D341Med (cell line): ENCODE results near the gene EPN2.

Source experiments
- DNase-seq: peaks from one replicate; pipeline ENCODE4 v3.0.0; 2012; ENCODE audit warnings: low spot score

The EPN2 gene

GRCh38 chr17:19311421-19312215 is 74.5 kb downstream of the EPN2 start:
- no peak for DNase-seq

GRCh38 chr17:19312406-19312805 is 75.2 kb downstream of the EPN2 start:
- no peak for DNase-seq

- no peak for DNase-seq
These were observed 76.0 kb downstream of the EPN2 start for GRCh38 chr17:19313066-19313745.

- DNase-seq: no peak
These were observed 76.8 kb downstream of the EPN2 start for GRCh38 chr17:19313746-19314651.

DNA sequence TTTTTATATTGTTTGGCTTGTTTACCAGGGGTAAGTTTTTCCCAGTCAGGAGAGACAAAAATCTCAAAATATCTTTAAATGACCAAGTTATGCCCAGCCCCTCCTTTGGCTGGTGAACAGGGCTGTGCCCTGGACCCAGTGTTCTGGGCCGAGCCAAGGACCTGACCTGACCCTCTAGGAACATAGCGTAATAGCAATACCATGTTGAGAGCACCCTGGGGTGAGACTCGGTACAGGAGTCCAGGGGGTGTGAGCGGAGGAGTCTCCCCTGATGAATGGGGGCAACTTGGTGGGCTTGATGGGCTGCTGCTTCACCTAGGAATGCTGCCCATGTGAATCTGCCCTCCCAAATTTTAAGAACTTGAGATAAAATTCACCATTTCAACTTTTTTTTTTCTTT is 77.9 kb downstream of the EPN2 start:
- DNase-seq: no peak

DNA sequence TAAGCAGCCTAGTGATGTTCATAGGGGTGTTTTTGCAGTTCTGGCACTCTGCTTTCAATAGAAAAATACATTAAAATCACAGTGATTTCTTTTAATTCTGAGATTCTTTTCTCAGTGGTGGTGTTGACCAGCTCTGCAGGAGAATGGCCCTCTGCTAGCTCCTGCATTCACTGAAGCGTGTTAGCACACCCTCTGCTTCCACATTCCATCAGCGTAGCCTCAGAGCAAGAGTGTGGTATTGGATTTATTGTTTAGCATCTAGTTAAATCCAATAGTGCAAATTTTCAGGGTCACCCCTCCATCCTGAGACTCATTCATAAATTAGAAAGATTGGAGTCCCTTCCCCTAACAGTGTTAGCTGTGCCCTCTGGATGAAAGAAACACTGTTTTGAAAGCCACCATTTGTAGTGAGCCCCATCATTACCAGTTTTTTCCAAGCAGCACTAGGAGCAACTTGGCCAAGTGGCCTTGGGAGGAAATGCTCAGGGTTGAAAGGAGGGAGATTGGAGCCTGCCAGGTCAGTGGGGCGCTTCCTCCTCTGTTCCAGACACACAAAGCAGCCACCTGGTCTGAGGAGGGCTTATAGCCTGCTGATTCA is 79.7 kb downstream of the EPN2 start:
- no peak for DNase-seq

- DNase-seq: no peak
These were observed 80.4 kb downstream of the EPN2 start for GRCh38 chr17:19317359-19318095.

GRCh38 chr17:19318611-19319010 is 81.4 kb downstream of the EPN2 start:
- DNase-seq: no peak

- no peak for DNase-seq
These were observed 82.8 kb downstream of the EPN2 start for GRCh38 chr17:19319771-19320505.

DNA sequence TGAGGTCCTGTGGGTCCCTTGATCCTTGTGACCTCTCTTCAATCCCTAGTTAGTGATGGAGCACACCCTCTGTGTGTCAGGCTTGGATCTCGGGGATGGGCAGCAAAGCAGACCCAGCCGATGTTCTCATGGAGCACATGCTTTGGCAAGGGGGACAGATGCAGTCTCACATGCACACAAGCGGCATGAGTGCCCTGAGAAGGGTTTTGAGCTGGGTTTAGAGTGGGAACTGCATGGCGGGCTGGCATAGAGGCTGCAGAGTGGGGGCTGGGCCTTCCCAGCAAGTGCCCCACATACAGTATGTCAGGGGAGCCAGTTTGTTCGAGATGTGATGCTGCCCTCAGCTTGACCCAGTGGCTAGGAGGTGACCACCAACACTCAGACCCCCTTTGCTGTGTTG is 83.7 kb downstream of the EPN2 start:
- no peak for DNase-seq

DNA sequence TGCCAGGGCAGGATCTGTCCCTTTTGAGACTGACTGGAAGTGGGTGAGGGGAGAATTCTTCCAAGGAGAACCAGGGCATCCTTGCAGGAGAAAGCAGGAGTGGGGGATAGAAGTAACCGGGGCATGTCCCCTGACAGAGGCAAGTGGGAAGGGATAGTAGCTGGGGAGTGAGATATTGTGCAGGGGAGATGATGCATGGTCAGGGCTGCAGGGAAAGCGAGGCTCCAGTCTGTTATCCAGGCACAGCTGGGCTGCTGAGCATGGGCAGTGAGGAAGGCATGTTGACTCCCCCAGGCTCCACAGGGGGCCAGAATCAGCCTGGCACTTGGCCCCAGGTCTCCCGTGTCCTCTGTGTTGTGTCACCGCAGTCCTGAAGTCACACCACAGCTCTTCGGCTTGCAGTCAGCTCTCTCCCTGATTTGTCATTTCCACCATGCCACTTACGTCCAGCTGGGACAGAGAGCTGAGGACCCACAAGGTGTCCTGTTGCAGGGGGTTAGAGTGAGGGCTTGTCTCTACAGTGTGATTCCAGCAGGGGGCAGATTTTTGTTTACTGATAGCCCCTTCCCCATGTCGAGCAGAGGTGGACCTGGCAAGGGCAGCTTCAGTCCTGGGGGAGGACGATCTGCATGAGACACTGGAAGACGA is 84.4 kb downstream of the EPN2 start:
- no peak for DNase-seq

- DNase-seq: no peak
These were observed 85.0 kb downstream of the EPN2 start for GRCh38 chr17:19322129-19322505.

- no peak for DNase-seq
These were observed 85.7 kb downstream of the EPN2 start for GRCh38 chr17:19322861-19323260.

DNA sequence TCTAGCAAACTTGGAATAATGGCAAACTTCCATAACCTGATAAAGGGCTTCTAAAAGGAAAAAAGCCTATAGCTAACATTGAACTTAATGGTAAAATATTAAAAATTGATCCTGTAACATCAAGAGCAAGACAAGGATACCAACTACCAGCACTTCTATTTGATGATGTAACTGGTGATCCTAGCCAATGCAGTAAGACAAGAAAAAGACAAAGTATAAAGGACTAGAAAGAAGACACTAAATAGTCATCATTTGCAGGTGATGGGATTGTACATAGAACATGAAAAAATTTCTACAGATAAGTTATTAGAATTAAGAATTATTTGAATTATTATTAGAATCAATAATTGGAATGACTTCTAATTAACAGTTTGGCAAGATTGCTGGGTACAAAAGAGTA is 88.4 kb downstream of the EPN2 start:
- no peak for DNase-seq

DNA sequence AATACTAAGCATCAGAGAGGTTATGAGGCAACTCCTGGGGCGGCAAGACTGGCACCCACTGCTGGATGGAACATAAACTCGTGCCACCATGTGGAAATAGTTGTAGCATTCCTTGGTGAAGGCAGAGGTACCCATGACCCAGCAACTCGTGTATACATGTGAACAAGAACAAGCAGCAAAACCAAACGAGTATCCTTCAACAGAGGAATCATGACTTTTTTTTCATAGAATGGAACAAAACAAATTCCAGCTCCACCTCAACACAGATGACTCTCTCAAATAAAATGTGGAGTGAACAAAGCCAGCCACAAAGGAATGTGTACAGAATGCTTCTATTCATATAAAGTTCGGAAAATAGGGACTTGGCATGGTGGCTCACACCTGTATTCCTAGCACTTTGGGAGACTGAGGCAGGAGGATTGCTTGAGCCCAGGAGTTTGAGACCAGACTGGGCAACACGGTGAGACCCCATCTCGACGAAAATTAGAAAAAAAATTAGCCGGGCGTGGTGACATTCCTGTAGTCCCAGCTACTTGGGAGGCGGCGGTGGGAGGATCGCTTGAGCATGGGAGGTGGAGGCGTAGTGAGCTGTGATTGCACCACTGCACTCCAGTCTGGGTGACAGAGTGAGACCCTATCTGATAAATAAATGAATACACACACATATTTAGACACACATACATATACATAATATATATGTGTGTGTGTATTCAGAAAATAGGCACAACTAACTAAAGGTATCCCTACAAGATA is 90.0 kb downstream of the EPN2 start:
- no peak for DNase-seq

DNA sequence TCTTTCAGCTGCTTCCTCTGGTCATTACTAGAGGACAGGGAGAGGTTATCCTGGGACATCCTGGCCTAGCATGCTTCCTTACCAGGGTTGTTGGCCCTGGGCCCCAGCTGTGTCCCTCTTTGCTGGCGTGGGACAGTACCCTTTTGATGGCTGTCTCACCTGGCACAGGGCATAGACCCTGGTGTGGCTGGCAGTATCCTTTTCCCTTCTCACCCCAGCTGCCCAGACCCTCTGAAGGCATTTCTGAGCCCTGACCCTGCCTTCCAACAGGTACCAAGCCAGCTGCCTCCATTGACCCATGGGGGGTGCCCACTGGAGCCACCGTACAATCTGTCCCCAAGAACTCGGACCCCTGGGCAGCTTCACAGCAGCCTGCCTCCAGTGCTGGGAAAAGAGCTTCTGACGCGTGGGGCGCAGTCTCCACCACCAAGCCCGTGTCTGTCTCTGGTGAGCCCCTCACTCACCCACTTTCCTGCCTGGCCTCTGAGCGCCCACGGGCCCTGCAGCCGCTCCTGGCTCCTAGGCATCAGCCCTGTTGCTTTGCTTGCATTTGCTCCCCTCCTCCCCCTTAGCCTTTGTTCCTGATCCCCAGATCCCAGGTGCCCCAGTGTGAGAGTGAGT is 91.4 kb downstream of the EPN2 start:
- no peak for DNase-seq

GRCh38 chr17:19329136-19329535 is 92.0 kb downstream of the EPN2 start:
- DNase-seq: no peak

- no peak for DNase-seq
These were observed 92.7 kb downstream of the EPN2 start for GRCh38 chr17:19329839-19330238.

DNA sequence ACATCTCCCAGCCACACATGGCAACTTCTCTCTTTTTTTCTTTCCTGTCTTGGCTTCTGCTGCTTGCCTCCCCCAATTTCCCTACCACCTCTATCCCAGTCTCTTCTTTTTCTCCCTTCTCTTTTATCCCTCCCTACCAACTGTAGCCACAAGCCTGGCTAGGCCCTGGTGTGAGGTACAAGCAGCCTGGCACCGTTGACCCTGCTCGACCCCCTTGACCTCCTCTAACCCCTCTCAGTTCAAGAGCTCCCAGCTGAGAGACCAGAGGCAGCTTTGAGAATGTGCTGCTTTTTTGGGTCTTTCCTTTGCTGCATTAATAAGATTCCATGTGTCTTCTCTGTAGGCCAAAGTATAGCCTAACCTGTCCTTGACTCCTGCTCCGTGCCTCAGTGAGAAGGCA is 93.1 kb downstream of the EPN2 start:
- no peak for DNase-seq
